HepG2 (cell line): Measurements from ENCODE around the gene SPG7. TPM values are rescaled to one million over a fixed set of nuclear protein-coding genes. Genes with fewer than 3 reads are reported as not detected.

Experiments
- BRCA1 ChIP-seq: sonication (generic); formaldehyde crosslinking; IDR thresholded peaks from 2 replicates; pipeline ENCODE4 v1.4.0; 2020; ENCODE audit warnings: missing genetic modification reagents
- HMGXB4 ChIP-seq, 2 experiments: sonication (generic) in 1 of 2; formaldehyde crosslinking in 1 of 2; IDR thresholded peaks; 2 replicates each; pipeline versions ENCODE4 v1.4.0 to v1.6.1; 2018 to 2020; ENCODE audit warnings: missing genetic modification reagents in 2 of 2, borderline replicate concordance in 1 of 2, low read depth in 1 of 2, mild to moderate bottlenecking in 1 of 2, missing biosample characterization in 1 of 2
- IRF9 ChIP-seq: sonication (generic); formaldehyde crosslinking; IDR thresholded peaks from 2 replicates; pipeline ENCODE4 v1.8.0; 2022; ENCODE audit warnings: missing genetic modification reagents, mild to moderate bottlenecking, borderline replicate concordance
- KAT7 ChIP-seq: IDR thresholded peaks from 2 replicates; pipeline ENCODE4 v1.6.1; 2018; ENCODE audit warnings: borderline replicate concordance, missing compliant biosample characterization
- MAFF ChIP-seq: IDR thresholded peaks from 2 replicates; pipeline ENCODE4 v1.6.1; 2011; ENCODE audit warnings: low read depth, low read length, improper control_type of control experiment
- MLX ChIP-seq: IDR thresholded peaks from 2 replicates; pipeline ENCODE4 v1.6.1; 2016
- PHF21A ChIP-seq: sonication (generic); formaldehyde crosslinking; IDR thresholded peaks from 2 replicates; pipeline ENCODE4 v1.5.0; 2020; ENCODE audit warnings: mild to moderate bottlenecking, missing genetic modification reagents
- RBM22 ChIP-seq: fragments of 200-400 bp; formaldehyde crosslinking; optimal IDR thresholded peaks from 2 replicates; pipeline ENCODE3; 2017; ENCODE audit warnings: mild to moderate bottlenecking, low read length, moderate library complexity
- SIX4 ChIP-seq: sonication (generic); formaldehyde crosslinking; IDR thresholded peaks from 2 replicates; pipeline ENCODE4 v1.4.0; 2020; ENCODE audit warnings: missing genetic modification reagents
- SMAD9 ChIP-seq: sonication (generic); formaldehyde crosslinking; IDR thresholded peaks from 2 replicates; pipeline ENCODE4 v1.5.1; 2020; ENCODE audit warnings: mild to moderate bottlenecking, missing genetic modification reagents
- TCF7 ChIP-seq: sonication (generic); IDR thresholded peaks from 2 replicates; pipeline ENCODE4 v1.6.1; 2016; ENCODE audit warnings: antibody characterized with exemption, low read depth
- TEAD3 ChIP-seq: optimal IDR thresholded peaks from 2 replicates; pipeline ENCODE3; 2016; ENCODE audit warnings: borderline replicate concordance
- TEF ChIP-seq: sonication (generic); formaldehyde crosslinking; IDR thresholded peaks from 2 replicates; pipeline ENCODE4 v1.5.0; 2020; ENCODE audit warnings: missing genetic modification reagents
- XRCC5 ChIP-seq: fragments of 200-400 bp; formaldehyde crosslinking; optimal IDR thresholded peaks from 2 replicates; pipeline ENCODE3; 2017; ENCODE audit warnings: mild to moderate bottlenecking, low read length
- ZNF143 ChIP-seq: sonication (generic); formaldehyde crosslinking; IDR thresholded peaks from 2 replicates; pipeline ENCODE4 v1.4.0; 2020; ENCODE audit warnings: missing genetic modification reagents
- ZNF382 ChIP-seq: sonication (generic); formaldehyde crosslinking; IDR thresholded peaks from 2 replicates; pipeline ENCODE4 v1.5.0; 2020; ENCODE audit warnings: missing genetic modification reagents, mild to moderate bottlenecking, borderline replicate concordance
- ZNF574 ChIP-seq: sonication (generic); formaldehyde crosslinking; IDR thresholded peaks from 2 replicates; pipeline ENCODE4 v1.4.0; 2020; ENCODE audit warnings: missing genetic modification reagents
- ZNF589 ChIP-seq: sonication (generic); formaldehyde crosslinking; conservative IDR thresholded peaks from 2 replicates; pipeline ENCODE4 v1.8.0; 2022; ENCODE audit warnings: mild to moderate bottlenecking, moderate library complexity, missing genetic modification reagents
- ZNF703 ChIP-seq: sonication (generic); formaldehyde crosslinking; IDR thresholded peaks from 2 replicates; pipeline ENCODE4 v1.5.1; 2020; ENCODE audit warnings: missing genetic modification reagents, mild to moderate bottlenecking, moderate library complexity, borderline replicate concordance
- ZSCAN5A ChIP-seq: sonication (generic); formaldehyde crosslinking; IDR thresholded peaks from 2 replicates; pipeline ENCODE4 v1.8.0; 2022; ENCODE audit warnings: mild to moderate bottlenecking, missing genetic modification reagents, borderline replicate concordance
- polyA plus RNA-seq, 8 experiments: library from polyadenylated mRNA; depleted of rRNA in 3 of 8; stranded (reverse) in 7 of 8; unstranded in 1 of 8; fragments of >200 nt; fragmentation: Illumina TruSeq in 4 of 8; extraction: Trizol in 4 of 8; gene quantifications; 2 replicates each; pipeline versions ENCODE4 v1.2.1 to v1.2.3, GENCODE V29; 2011 to 2016; ENCODE audit warnings: low read depth in 4 of 8, missing spikeins in 1 of 8, mixed read lengths in 1 of 8; ENCODE audit not compliant: insufficient read depth in 1 of 8
- total RNA-seq, 5 experiments: library from RNA; depleted of rRNA; stranded (reverse); fragments of >200 nt; fragmentation: Illumina TruSeq; extraction: Trizol; gene quantifications; 2 replicates each; pipeline ENCODE4 v1.2.3, GENCODE V29; 2016; ENCODE audit warnings: low read depth in 1 of 5

The SPG7 gene
- total and polyA plus RNA-seq, 2 of the 13 experiments (the other 11 are each of a cell fraction or from before 2014, with no cell fraction given) = 66.0 to 136 TPM

GRCh38 chr16:89556750-89557689, 48.8 kb downstream of the SPG7 start (continued):
- 0 out of 2 replicates have a peak, but pooled peaks have one; percentile 32 for TF ChIP-seq PHF21A (CRISPR knock-in tag)
- peak; percentile 56 for TF ChIP-seq ZNF143 (CRISPR knock-in tag)
- peak; percentile 41 for TF ChIP-seq TEAD3 (CRISPR knock-in tag)
- TF ChIP-seq RBM22 = peak; percentile 55
- no peak for TF ChIP-seq KAT7
- 0 out of 2 replicates have a peak, but pooled peaks have one; percentile 34 for TF ChIP-seq ZNF589 (CRISPR knock-in tag)
- TF ChIP-seq TEF (CRISPR knock-in tag) = no peak
- TF ChIP-seq ZSCAN5A (CRISPR knock-in tag) = no peak
- no peak for TF ChIP-seq TCF7
- TF ChIP-seq BRCA1 = no peak
- no peak for TF ChIP-seq ZNF703 (CRISPR knock-in tag)
- TF ChIP-seq SIX4 (CRISPR knock-in tag) = no peak
- TF ChIP-seq MLX (CRISPR knock-in tag) = no peak; the same call in 1 of the 2 replicates
- TF ChIP-seq ZNF574 = peak; percentile 61
- 0 out of 2 replicates have a peak, but pooled peaks have one; percentile 19 for TF ChIP-seq MAFF
- TF ChIP-seq XRCC5 = peak; percentile 97
- no peak for TF ChIP-seq ZNF382 (CRISPR knock-in tag)
- no peak for TF ChIP-seq SMAD9 (CRISPR knock-in tag)
- no peak for TF ChIP-seq IRF9 (CRISPR knock-in tag)
- peak in 1 of 2 experiments; percentile 88; a peak in 2 of 4 replicates for TF ChIP-seq HMGXB4 (CRISPR knock-in tag; IDR thresholded peaks at IDR 0.05; ENCODE audit: borderline replicate concordance in 1 of 2, low read depth in 1 of 2)
